GM12874 (cell line): ENCODE results near the gene RAB4B.

Experiments used
- TF ChIP-seq, protein P1 (sequence below): IDR thresholded peaks from 2 replicates; pipeline ENCODE4 v1.5.1; 2011; ENCODE audit warnings: low read depth, mild to moderate bottlenecking, control low read depth, low read length, moderate library complexity; ENCODE audit not compliant: insufficient read depth

The RAB4B gene

DNA sequence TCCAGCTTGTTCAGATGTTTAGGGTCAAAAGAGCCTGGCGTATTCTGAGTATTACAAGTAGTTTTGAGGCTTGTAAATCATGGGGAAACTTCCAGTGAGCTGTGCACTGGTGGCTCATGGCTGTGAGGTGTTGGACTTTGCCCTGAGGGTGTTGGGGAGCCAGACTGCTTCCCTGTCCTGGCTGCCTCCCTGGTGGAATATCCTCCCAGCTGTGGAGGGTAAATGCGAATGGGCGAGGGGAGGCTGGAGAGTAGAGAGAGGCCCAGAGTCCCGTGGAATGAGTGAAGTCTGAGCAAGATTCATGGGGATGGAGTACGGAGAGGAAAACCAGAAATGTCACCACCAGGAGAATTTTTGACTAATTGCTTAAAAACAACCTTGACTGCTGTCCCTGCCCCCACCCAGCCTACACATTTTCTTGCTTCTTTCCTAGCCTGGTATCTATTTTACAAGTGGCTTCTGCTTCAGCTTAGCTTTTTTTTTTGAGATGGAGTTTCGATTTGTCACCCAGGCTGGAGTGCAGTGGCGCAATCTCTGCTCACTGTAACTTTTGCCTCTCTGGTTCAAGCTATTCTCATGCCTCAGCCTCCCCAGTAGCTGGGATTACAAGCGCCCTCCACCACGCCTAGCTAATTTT is 23.3 kb upstream of the RAB4B start:
- TF ChIP-seq, protein P1, sequence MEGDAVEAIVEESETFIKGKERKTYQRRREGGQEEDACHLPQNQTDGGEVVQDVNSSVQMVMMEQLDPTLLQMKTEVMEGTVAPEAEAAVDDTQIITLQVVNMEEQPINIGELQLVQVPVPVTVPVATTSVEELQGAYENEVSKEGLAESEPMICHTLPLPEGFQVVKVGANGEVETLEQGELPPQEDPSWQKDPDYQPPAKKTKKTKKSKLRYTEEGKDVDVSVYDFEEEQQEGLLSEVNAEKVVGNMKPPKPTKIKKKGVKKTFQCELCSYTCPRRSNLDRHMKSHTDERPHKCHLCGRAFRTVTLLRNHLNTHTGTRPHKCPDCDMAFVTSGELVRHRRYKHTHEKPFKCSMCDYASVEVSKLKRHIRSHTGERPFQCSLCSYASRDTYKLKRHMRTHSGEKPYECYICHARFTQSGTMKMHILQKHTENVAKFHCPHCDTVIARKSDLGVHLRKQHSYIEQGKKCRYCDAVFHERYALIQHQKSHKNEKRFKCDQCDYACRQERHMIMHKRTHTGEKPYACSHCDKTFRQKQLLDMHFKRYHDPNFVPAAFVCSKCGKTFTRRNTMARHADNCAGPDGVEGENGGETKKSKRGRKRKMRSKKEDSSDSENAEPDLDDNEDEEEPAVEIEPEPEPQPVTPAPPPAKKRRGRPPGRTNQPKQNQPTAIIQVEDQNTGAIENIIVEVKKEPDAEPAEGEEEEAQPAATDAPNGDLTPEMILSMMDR, result no peak

DNA sequence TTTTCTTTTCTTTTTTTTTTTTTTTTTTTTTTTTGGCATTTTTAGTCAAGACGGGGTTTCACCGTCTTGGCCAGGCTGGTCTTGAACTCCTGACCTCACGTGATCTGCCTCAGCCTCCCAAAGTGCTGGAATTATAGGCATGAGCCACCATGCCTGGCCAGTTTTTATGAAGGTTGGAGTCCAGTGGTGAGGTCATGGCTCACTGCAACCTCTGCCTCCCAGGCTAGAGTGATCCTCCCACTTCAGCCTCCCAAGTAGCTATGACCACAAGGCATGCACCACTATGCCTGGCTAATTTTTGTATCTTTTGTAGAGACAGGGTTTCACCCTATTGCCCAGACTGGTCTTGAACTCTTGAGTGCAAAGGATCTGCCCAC is 22.8 kb upstream of the RAB4B start:
- TF ChIP-seq, protein P1, result no peak

GRCh38 chr19:40755791-40756190 is 22.3 kb upstream of the RAB4B start:
- TF ChIP-seq, protein P1, result no peak

- TF ChIP-seq, protein P1, result no peak
These were observed 21.4 kb upstream of the RAB4B start for GRCh38 chr19:40756502-40757110.

GRCh38 chr19:40758491-40758890 is 19.6 kb upstream of the RAB4B start:
- TF ChIP-seq, protein P1, result no peak

DNA sequence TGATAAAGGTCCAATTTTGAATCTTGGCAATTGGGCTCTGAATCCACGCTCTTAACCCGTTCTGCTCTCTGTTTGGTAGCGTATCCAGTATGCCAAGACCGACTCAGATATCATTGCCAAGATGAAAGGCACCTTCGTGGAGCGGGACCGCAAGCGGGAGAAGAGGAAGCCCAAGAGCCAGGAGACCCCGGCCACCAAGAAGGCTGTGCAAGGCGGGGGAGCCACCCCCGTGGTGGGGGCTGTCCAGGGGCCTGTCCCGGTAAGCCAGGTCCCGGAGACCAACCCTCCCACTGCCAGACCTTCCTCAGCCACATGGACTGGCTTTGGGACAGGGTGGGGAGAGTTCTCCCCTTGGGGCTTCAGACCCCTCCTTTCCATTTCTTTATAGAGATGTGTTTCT is 18.7 kb upstream of the RAB4B start:
- TF ChIP-seq, protein P1, result no peak

DNA sequence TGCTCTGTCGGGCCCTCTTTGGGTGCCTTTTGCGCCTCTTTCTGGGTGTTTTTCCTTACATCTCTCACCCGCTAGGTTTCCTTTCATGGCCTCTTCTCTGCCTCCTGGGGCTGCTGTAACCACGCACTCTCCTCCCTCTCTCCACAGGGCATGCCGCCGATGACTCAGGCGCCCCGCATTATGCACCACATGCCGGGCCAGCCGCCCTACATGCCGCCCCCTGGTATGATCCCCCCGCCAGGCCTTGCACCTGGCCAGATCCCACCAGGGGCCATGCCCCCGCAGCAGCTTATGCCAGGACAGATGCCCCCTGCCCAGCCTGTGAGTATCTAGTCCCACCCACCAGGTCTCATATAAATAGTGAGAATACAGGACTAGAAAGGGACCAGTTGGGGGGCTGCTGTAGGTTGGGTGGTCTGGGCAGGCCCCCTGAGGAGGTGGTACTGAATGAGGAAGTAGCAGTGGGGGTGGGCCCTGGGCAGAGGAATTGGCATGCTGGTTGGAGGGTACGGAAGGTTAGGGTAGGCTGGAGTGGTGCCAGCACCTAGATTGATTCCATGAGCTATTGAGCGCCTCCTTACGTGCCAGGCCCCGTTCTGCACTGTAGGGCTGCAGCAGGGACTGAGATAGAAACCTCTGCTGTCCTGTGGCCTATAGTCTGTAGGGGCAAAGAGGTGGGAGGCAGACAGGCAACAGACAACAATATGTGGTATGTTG is 15.1 kb upstream of the RAB4B start:
- TF ChIP-seq, protein P1, result no peak
